KG1 (cell line): ENCODE data around the gene NUP188.

Experiments
- DNase-seq: peaks from one replicate; lab custom pipeline; 2025; lab: John Stamatoyannopoulos, UW

NUP188 gene

DNA sequence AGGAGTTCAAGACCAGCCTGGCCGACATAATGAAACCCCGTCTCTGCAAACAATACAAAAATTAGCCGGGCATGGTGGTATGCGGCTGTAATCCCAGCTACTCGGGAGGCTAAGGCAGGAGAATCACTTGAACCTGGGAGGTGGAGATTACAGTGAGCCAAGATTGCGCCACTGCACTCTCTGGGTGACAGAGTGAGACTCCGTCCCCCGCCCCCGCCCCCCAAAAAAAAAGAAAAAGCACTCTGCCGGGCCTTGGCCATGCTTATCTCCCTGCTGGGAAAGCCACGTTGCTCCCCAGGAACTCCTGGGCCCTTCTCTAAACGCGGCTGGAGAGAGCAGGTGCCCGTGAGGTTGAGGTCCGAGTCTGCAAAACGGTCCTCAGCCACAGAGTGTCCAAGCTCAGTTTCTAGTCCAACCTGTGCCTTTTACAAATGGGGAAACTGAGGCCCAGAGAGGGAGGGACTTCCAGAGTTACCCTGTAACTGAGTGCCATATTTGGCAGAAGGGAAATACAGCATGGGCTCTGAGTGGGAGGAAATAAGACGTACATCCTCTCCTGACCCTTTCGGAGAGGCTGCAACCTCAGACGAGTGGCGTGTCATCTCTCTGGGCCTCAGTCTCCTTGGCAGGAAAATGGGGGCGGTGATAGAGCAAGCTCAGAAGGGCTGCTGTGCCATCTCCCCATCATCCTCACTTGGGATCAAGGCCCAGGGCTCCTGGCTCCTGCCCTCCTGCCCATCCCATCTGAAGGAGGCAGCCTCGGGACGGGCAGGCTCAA, 33.3 kb upstream of the NUP188 start:
- DNase-seq = no peak

DNA sequence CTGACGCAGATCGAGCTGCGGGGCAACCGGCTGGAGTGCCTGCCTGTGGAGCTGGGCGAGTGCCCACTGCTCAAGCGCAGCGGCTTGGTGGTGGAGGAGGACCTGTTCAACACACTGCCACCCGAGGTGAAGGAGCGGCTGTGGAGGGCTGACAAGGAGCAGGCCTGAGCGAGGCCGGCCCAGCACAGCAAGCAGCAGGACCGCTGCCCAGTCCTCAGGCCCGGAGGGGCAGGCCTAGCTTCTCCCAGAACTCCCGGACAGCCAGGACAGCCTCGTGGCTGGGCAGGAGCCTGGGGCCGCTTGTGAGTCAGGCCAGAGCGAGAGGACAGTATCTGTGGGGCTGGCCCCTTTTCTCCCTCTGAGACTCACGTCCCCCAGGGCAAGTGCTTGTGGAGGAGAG, 31.3 kb upstream of the NUP188 start:
- DNase-seq = no peak

DNA sequence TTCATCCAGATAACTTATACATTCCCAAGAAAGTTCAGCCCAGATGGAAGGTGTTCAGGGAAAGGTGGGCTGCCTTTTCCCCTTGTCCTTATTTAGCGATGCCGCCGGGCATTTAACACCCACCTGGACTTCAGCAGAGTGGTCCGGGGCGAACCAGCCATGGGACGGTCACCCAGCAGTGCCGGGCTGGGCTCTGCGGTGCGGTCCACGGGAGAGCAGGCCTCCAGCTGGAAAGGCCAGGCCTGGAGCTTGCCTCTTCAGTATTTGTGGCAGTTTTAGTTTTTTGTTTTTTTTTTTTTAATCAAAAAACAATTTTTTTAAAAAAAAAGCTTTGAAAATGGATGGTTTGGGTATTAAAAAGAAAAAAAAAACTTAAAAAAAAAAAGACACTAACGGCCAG, 30.8 kb upstream of the NUP188 start:
- no peak for DNase-seq

DNA sequence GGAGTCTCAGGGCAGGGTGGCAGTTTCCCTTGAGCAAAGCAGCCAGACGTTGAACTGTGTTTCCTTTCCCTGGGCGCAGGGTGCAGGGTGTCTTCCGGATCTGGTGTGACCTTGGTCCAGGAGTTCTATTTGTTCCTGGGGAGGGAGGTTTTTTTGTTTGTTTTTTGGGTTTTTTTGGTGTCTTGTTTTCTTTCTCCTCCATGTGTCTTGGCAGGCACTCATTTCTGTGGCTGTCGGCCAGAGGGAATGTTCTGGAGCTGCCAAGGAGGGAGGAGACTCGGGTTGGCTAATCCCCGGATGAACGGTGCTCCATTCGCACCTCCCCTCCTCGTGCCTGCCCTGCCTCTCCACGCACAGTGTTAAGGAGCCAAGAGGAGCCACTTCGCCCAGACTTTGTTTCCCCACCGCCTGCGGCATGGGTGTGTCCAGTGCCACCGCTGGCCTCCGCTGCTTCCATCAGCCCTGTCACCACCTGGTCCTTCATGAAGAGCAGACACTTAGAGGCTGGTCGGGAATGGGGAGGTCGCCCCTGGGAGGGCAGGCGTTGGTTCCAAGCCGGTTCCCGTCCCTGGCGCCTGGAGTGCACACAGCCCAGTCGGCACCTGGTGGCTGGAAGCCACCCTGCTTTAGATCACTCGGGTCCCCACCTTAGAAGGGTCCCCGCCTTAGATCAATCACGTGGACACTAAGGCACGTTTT, 30.2 kb upstream of the NUP188 start:
- DNase-seq = no peak

DNA sequence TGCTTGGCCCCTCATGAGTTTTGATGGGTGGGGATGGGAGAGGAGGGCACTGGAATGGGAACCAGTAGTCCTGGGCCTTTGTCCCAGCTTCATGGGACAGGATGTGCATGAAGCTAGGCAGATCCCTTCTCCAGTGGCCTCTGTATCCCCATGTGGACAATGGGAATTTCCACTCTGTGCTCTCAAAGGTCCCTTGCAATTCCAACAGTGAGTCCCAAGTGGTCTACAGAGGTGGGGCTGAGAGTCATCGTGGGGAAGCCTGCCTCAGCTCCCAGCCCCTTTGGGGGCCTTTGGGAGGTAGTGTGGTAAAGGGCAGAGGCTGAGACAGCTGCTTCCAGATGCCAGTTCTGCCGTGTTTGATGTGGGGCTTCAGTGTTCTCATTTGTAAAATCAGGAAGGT, 28.6 kb upstream of the NUP188 start:
- no peak for DNase-seq

DNA sequence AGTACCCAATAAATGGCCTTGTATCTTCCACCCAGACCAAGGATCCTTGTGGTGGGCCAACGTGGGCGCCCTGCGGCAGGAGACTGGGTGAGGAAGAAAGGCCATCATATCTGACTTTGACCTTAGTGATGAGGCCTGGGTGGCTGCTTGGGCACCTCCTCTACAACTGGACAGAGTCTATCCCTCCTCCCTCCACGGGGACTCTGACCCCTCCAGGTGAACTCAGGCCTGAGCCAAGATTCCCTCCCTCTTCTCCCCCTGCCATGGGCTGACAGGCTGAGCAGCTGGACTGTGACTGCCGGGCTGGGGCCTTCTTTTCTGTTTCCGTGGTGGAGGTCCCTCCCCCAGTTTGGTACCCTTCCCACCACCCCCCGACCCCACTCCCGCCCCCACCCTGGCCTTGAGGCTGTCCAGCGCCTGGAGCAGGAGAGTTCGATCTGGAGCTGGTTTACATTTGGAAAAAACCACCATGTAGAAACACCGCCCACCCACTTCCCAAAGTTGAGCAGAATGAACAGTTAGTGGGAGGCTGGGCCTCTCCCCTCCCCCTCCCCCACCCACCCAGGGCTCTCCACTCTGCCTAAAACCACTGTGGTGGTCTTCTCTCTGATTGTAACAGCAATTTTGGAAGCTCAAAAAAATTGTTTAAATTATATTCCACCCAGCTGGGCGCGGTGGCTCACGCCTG, 28.0 kb upstream of the NUP188 start:
- DNase-seq = no peak

DNA sequence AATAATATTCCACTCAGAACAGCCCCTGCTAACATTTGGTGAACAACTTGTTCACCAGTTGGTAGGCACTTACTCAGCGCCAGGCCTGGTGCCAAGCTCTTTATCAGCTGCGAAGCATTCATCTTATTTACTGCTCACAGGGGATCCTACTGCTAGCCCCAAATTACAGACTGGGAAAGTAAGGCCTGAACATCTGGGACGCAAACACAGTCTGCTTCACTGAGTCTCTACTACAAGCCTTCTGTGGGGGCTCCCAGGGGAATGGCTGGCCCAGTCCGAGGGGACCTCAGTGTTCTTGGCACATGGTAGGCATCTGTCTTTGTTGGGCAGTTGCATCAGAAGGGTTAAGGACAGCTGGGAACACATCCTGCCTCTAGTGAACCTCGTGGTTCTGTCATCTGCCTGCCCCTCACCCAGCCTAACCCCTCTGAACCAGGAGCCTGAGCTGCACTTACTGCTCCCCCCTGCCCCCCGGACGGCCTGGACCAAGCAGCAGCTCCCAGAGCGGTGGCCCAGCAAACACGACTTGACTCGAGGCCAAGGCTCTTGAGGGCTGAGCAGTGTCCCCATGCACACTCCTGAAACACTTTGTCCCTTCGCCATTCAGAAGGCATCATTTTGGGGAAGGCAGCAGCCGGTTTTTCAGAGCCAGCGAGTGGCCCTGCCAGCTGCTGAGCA, 27.0 kb upstream of the NUP188 start, which contains the start of gene PHYHD1:
Gene PHYHD1 (plus strand): TSS at position 602 of the 678 bp plus-strand sequence. CDS start 1,342 bp downstream, outside the sequence.
- no peak for DNase-seq

DNA sequence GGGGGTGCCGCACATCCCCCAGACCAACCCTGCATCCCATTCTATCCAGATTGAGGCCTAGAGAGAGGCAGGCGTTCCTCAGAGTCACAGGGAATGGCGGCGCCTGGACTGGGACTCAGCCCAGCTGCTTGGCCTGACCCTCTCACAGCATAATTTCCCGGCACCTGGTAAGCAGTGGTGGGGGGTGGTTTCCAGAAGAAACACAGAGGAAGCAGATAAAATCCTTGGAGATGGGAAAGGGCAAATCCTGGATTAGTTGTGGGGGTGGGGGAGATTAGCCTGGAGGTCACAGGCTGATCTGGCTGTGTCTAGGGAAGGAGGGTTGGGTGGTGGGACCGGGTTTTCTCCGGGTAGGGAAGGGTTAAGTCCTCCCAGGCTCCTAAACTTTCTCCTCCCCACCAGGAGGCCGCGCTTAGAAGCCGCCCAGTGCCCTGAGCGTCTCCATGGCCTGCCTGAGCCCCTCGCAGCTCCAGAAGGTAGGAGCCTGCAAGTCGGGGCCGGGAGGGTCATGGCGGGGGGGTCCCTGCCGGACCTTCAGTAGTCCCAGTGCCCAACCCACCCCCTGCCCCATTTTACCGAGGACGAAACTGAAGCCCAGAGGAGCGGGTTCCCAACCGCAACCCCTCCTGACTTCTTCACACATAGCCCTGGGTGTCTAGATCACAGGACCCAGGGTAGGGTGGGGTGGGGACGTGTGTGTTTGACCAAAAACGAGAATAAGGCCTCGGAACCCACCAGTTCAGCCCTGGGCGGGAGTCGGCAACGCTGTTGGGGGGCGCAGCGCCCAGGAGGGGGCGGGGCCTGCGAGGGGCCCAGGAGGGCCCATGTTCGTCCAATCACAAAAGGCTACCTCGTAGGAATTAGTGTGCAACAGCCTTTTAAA, 25.4 kb upstream of the NUP188 start:
- DNase-seq = no peak

DNA sequence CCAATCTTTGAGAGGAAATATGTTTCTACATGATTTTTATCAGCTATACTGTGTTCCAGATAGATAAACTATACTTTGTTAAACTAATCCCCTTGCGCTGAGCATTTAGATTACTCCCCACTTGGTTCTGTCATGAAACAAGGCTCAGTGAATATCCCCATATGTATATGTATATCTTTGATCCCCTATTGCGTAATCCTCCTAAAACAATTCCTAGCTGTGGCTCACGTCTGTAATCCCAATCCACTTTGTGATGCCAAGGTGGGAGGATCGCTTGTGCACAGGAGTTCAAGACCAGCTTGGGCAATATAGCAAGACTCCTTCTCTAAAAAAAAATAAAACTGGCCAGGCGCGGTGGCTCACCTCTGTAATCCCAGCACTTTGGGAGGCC, 24.0 kb upstream of the NUP188 start:
- DNase-seq = no peak

DNA sequence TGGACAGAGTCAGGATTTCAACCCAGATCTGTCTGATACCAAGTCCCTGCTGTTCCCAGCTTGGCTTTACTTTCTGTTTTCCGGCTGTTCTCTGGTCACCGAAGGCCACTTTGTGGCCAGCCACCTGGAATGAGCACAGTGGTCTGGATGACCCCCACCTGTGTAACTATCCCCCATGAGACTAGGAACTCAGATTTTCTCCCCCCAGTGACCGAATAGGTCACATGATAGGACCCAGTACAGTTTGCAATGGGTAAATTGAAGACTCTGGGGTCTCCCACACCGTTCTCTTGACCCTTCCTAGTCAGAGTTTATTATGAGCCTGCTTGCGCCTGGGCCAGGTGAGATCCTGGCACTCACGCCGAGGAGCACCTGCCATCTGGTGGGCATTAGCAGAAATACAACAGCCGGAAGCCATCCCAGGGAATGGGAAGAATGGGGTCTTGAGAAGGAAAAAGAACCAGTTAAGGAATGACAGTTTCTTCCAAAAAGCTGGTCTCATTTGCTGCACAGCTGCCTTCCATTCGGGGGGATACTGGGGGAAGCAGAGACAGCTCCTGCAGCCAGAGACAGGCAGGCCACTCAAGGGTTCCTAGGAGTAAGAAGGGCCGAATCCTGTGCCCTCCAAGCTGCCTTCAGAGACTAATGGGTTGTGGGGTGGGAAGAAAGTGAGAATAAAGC, 19.6 kb upstream of the NUP188 start:
- no peak for DNase-seq

DNA sequence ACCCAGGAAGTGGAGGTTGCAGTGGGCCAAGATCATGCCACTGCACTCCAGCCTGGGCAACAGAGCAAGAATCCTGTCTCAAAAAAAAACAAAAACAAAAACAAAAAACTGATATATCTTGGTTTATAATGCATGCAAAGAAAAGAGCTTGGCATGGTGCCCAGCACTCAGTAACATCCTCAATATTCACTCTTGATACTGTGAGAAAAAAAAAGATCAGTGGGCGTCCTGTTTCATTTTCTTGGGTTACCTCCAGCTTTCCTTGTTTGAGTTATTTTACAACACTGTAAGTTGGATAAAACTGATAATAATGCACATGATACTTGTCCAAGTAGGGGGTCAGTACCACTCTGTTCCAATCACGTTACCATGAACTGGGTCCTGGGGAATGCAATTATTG, 18.9 kb upstream of the NUP188 start:
- DNase-seq = no peak

DNA sequence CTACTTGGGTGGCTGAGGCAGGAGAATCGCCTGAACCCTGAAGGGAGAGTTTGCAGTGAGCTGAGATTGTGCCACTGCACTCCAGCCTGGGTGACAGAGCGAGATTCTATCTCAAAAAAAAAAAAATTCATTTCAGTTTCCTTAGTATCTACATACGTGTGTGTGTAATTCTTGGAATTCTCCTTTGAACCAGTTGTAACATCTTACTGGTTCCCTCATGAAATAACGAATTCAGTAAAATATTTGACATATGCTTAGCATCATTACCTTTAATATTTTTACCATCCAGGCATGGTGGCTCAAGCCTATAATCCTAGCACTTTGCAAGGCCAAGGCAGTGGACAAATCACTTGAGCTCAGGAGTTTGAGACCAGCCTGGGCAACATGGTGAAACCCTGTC, 17.9 kb upstream of the NUP188 start:
- DNase-seq = no peak

DNA sequence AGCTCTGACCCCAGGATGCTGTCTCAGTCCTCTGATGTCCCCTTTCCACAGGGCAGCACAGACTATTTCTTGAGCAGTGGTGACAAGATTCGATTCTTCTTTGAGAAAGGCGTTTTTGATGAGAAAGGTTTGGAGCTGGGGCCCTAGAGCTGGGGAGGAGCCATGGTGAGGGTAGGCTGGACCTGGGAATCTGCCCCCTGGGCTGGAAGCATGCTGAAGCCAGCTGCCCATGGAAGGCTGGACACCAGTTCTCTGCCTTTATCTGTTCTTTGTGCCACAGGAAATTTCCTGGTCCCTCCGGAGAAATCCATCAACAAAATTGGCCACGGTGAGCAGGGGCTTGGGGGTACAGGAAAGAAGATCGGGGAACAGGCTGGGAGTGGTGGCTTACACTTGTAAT, 13.8 kb upstream of the NUP188 start:
- DNase-seq = no peak

DNA sequence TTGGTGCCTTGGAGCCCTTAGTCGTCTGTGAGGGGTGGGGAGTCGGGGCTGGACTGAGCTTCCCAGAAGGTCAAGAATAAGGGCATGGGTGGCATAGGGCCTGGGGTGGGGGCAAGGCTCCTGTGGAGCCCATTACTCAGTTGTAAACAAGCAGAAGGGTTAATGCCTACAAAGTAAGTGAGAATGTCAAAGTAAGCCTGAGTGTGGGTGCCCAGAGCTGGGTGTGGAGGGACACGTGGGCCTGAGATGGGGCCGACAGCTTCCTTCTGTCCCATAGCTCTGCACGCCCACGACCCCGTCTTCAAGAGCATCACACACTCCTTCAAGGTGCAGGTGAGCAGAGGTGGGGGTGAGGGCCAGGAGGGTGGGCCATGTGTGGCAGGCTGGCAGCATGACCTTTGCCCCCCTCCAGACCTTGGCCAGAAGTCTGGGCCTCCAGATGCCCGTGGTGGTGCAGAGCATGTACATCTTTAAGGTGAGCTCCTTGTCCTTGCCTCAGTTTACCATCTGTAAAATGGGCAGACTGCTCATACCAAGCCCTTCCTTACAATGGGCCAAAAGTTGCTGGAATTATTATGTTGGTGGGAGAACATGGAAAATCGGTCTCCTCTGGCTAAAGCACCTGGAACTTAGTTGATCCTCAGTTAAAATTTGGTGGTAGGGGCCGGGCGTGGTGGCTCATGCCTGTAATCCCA, 11.2 kb upstream of the NUP188 start:
- DNase-seq = no peak

DNA sequence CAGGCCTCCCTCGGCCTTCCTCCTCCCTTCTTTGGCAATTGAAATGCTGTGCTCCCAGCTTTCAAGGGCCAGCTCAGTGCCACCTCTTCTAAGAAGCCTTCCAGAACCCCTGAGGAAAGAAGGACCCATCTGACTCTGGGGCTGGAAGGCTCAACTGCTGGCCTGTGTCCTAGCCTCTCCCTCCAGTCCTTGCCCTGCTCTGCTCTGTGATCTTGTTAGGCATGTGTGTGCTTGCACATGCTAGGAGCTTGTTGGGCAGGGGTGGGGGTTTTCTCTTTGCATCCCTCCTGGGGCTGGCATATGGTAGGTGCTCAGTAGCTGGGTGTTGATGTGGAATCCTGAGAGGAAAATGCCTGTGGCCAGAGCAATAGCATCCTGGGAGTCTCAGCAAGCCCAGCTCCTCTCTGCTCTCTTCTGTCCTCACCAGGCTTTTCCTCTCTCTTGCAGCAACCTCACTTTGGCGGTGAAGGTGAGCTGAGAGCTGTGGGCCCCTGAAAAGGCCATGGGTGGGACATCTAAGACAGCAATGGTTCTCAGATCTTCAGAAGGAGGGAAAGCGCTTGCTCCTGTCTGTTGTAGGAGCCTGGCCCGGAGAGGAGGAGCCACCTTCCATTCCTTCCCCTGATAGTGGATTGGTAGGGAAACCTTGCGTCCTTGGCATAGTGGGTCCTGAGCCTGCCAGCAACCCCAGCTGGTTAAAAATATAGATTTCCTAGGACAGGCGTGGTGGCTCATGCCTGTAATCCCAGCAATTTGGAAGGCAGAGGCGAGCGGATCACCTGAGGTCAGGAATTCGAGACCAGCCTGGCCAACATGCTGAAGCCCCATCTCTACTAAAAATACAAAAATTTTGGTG, 10.0 kb upstream of the NUP188 start:
- no peak for DNase-seq

DNA sequence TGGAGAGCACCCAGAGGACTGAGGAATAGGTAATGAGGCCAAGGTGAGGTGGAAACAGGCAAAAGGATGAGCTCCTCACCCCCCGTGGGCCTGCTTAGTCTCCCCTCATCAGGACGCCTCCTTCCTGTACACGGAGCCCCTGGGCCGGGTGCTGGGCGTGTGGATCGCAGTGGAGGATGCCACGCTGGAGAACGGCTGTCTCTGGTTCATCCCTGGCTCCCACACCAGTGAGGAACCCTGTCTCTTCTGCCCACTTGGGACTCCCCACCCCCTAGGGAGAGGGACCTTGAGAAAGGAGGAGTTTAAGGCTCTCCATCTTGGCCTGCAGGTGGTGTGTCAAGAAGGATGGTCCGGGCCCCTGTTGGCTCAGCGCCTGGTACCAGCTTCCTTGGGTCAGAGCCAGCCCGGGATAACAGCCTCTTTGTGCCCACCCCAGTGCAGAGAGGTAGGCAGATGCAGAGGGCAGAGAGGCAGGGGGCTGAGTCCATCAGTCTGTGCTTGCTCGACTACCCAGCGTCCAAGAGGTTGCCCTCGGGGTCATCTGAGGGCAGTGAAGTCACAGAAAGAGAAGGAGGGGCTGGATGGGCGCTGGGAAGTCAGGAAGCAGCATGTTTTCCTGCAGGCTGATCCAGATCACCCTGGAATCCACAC, 7.1 kb upstream of the NUP188 start:
- no peak for DNase-seq

DNA sequence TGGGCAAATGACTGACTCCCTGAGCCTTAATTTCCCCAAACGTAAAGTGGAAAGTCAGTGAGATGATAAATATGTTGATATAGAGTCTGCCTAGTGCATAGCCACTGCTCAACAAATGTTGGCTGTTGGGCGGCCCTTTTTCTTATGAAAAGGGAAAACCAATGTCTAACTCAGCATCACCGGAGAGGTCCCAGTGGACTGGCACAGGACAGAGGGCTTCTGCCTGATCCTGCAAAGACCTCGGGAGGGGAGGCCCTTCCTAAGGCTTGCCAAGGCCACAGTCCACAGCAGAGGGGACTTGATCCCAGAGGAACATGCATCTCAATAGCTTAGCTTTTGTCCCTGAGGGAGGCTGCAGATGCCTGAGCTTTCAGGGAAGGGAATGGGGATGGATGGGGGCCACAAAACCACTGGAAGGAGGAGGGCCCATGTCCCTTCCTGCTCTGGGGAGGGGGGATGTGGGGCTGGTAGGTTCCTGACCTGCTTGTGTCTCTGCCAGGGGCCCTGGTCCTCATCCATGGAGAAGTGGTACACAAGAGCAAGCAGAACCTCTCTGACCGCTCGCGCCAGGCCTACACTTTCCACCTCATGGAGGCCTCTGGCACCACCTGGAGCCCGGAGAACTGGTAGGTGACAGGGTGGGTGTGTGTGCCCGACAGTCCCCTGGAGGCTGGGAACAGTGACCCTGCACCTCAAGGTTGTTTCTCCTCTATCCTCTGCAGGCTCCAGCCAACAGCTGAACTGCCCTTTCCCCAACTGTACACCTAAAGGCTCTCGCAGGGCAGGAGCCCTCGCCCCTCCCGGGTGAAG, 6.3 kb upstream of the NUP188 start:
- no peak for DNase-seq
